CD14-positive monocyte (primary cell): ENCODE data around the gene CENPK. TPM values are rescaled to one million over a fixed set of nuclear protein-coding genes. Genes with fewer than 3 reads are reported as not detected.

ENCODE experiments used
- DNase-seq, 3 donors: peaks; one replicate each; pipeline ENCODE4 v3.0.0-alpha.2; 2011 to 2022
- H2AFZ ChIP-seq: 2 replicates; pipeline ENCODE4 v1.6.0; 2012; ENCODE audit warnings: mild to moderate bottlenecking, low read depth, low read length, inconsistent platforms; ENCODE audit not compliant: insufficient read depth, poor library complexity, severe bottlenecking
- H3K27ac ChIP-seq, 2 donors: 1 replicate in 1 of 2; 2 replicates in 1 of 2; pipeline ENCODE4 v1.5.1; 2012 to 2013; ENCODE audit warnings: low read length in 2 of 2, control low read depth in 1 of 2, inconsistent platforms in 1 of 2, low read depth in 1 of 2, mild to moderate bottlenecking in 1 of 2
- H3K27me3 ChIP-seq, 2 donors: one replicate each; pipeline versions ENCODE4 v1.6.0 to v1.6.1; 2011 to 2013; ENCODE audit warnings: low read length in 2 of 2; ENCODE audit not compliant: control insufficient read depth in 2 of 2, insufficient read depth in 2 of 2
- H3K36me3 ChIP-seq, 2 donors: replicated peaks in 1 of 2; 1 replicate in 1 of 2; 2 replicates in 1 of 2; pipeline versions ENCODE4 v1.5.1 to v1.6.1; 2012 to 2013; ENCODE audit warnings: low read length in 2 of 2, control low read depth in 1 of 2, inconsistent platforms in 1 of 2, mild to moderate bottlenecking in 1 of 2; ENCODE audit not compliant: insufficient read depth in 2 of 2, control insufficient read depth in 1 of 2
- H3K4me1 ChIP-seq, 2 donors: 1 replicate in 1 of 2; 2 replicates in 1 of 2; pipeline versions ENCODE4 v1.5.1 to v1.6.1; 2012 to 2013; ENCODE audit warnings: low read length in 2 of 2, control low read depth in 1 of 2, inconsistent platforms in 1 of 2, mild to moderate bottlenecking in 1 of 2, moderate library complexity in 1 of 2; ENCODE audit not compliant: insufficient read depth in 2 of 2, control insufficient read depth in 1 of 2
- H3K4me2 ChIP-seq: replicated peaks from 2 replicates; pipeline ENCODE3; 2012; ENCODE audit warnings: low read length, moderate library complexity, mild to moderate bottlenecking; ENCODE audit not compliant: poor library complexity, severe bottlenecking; ENCODE audit errors: extremely low read depth
- H3K4me3 ChIP-seq, 3 experiments: fragments of 200-600 bp in 1 of 3; sonication (generic) in 1 of 3; replicated peaks in 1 of 3; 1 replicate in 2 of 3; 2 replicates in 1 of 3; pipeline ENCODE4 v1.5.1; 2011 to 2013; ENCODE audit warnings: low read length in 3 of 3, mild to moderate bottlenecking in 3 of 3, control low read depth in 2 of 3, low read depth in 2 of 3, inconsistent platforms in 1 of 3, moderate library complexity in 1 of 3
- H3K79me2 ChIP-seq: 2 replicates; pipeline ENCODE4 v1.6.0; 2012; ENCODE audit warnings: mild to moderate bottlenecking, control low read depth, inconsistent platforms, low read length, moderate library complexity; ENCODE audit not compliant: insufficient read depth
- H3K9ac ChIP-seq: 2 replicates; pipeline ENCODE4 v1.6.0; 2017; ENCODE audit warnings: low read length, mild to moderate bottlenecking; ENCODE audit not compliant: insufficient read depth, poor library complexity, severe bottlenecking
- H3K9me3 ChIP-seq, 2 donors: replicated peaks in 1 of 2; 1 replicate in 1 of 2; 2 replicates in 1 of 2; pipeline versions ENCODE4 v1.5.1 to v1.6.1; 2012 to 2013; ENCODE audit warnings: low read length in 2 of 2, control low read depth in 1 of 2; ENCODE audit not compliant: control insufficient read depth in 1 of 2, insufficient read depth in 1 of 2
- H4K20me1 ChIP-seq: 2 replicates; pipeline ENCODE4 v1.6.0; 2012; ENCODE audit warnings: mild to moderate bottlenecking, low read length, control low read depth, moderate library complexity; ENCODE audit not compliant: insufficient read depth
- H3K27ac Mint-ChIP-seq, 7 donors: one replicate each; pipeline ENCODE4 v1.8.0; 2020; ENCODE audit warnings: mild to moderate bottlenecking in 7 of 7, mixed read lengths in 7 of 7, moderate library complexity in 6 of 7, inconsistent platforms in 2 of 7
- H3K27me3 Mint-ChIP-seq, 3 donors: one replicate each; pipeline ENCODE4 v1.8.0; 2021 to 2022; ENCODE audit warnings: low read depth in 3 of 3, mild to moderate bottlenecking in 3 of 3, mixed read lengths in 3 of 3, moderate library complexity in 3 of 3, inconsistent platforms in 1 of 3
- H3K36me3 Mint-ChIP-seq, 2 donors: one replicate each; pipeline ENCODE4 v1.8.0; 2020; ENCODE audit warnings: mixed read lengths in 2 of 2, inconsistent platforms in 1 of 2, mild to moderate bottlenecking in 1 of 2
- H3K4me1 Mint-ChIP-seq: one replicate; pipeline ENCODE4 v1.8.0; 2020; ENCODE audit warnings: mild to moderate bottlenecking, mixed read lengths
- H3K4me3 Mint-ChIP-seq, 2 donors: one replicate each; pipeline ENCODE4 v1.8.0; 2020; ENCODE audit warnings: mild to moderate bottlenecking in 2 of 2, mixed read lengths in 2 of 2, moderate library complexity in 1 of 2
- H3K9me3 Mint-ChIP-seq, 7 donors: one replicate each; pipeline ENCODE4 v1.8.0; 2020 to 2022; ENCODE audit warnings: mixed read lengths in 7 of 7, mild to moderate bottlenecking in 6 of 7, moderate library complexity in 6 of 7, inconsistent platforms in 2 of 7
- WGBS: methylation state at CpG from one replicate; pipeline ENCODE4 v1.1.5; 2013; ENCODE audit warnings: missing lambda C conversion rate; ENCODE audit not compliant: insufficient coverage; 5-methylcytosine and 5-hydroxymethylcytosine counted together
- intact Hi-C, 2 donors: fragments of 100-400 bp; cut with micrococcal nuclease; formaldehyde crosslinking; loops; one replicate each; pipeline versions ENCODE4 v1.15.0 to v1.15.1; 2023
- polyA plus RNA-seq, 3 donors: library from polyadenylated mRNA; depleted of rRNA in 1 of 3; unstranded in 2 of 3; stranded (reverse) in 1 of 3; fragments of 300-500 nt in 2 of 3; fragments of >200 nt in 1 of 3; fragmentation: Illumina TruSeq in 2 of 3; gene quantifications; 1 replicate in 2 of 3; 2 replicates in 1 of 3; pipeline ENCODE4 v1.2.3, GENCODE V29; 2012 to 2021
- TF ChIP-seq, protein P1 (sequence below): fragments of 200-600 bp; IDR thresholded peaks from one replicate; pipeline ENCODE4 v1.8.0; 2022; ENCODE audit warnings: antibody characterized with exemption, mild to moderate bottlenecking

The CENPK gene
- polyA plus RNA-seq, 3 donors: 0.27 to 1.8 (median 0.83) TPM

DNA sequence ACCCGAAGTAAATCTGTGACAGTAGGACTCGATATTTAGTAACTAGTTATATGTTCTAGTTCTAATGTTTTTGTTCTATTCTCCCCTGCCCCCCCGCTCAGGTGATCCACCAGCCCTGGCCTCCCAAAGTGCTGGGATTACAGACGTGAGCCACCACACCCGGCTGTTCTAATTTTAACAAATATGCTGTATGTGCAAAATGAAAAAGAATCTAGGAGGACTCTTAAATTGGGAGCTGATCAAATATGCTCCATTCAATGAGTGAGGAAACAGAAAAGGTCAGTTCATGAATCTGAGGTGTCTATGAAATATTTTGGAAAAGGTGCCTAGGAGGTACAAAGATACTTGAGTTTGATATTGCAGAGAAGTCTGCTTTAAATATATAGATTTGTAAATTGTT lies 16.8 kb downstream of the CENPK start:
- H3K79me2 ChIP-seq: no peaks in the 10 kb centered on the region
- H3K27me3 ChIP-seq: no peaks in the 10 kb centered on the region
- H3K9ac ChIP-seq: no peak overlapping the region
- no peaks in the 10 kb centered on the region for H3K4me1 Mint-ChIP-seq
- no peak overlapping the region for H3K27ac ChIP-seq
- H3K9me3 ChIP-seq: no peaks in the 10 kb centered on the region
- intact Hi-C loops: no loop called here
- no peaks in the 10 kb centered on the region for H3K4me1 ChIP-seq
- H4K20me1 ChIP-seq: no peaks in the 10 kb centered on the region
- no peak overlapping the region for H3K4me3 ChIP-seq
- H2AFZ ChIP-seq: no peak overlapping the region
- H3K4me3 Mint-ChIP-seq: no peak overlapping the region
- WGBS: 100% methylated on average over 2 of the region's 5 CpGs
- TF ChIP-seq, protein P1, sequence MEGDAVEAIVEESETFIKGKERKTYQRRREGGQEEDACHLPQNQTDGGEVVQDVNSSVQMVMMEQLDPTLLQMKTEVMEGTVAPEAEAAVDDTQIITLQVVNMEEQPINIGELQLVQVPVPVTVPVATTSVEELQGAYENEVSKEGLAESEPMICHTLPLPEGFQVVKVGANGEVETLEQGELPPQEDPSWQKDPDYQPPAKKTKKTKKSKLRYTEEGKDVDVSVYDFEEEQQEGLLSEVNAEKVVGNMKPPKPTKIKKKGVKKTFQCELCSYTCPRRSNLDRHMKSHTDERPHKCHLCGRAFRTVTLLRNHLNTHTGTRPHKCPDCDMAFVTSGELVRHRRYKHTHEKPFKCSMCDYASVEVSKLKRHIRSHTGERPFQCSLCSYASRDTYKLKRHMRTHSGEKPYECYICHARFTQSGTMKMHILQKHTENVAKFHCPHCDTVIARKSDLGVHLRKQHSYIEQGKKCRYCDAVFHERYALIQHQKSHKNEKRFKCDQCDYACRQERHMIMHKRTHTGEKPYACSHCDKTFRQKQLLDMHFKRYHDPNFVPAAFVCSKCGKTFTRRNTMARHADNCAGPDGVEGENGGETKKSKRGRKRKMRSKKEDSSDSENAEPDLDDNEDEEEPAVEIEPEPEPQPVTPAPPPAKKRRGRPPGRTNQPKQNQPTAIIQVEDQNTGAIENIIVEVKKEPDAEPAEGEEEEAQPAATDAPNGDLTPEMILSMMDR: no peak
- H3K27ac Mint-ChIP-seq: peak overlapping the region in 1 of 7 donors; percentile 58
- peaks cover 0 to 2% (median 0%) of the 10 kb centered on the region in 3 donors for H3K27me3 Mint-ChIP-seq
- no peak overlapping the region for H3K4me2 ChIP-seq
- DNase-seq: no peak
- H3K36me3 Mint-ChIP-seq: peaks cover 54 to 80% of the 10 kb centered on the region in 2 donors
- no peaks in the 10 kb centered on the region for H3K9me3 Mint-ChIP-seq
- peaks cover 14 to 75% of the 10 kb centered on the region in 2 donors for H3K36me3 ChIP-seq

DNA sequence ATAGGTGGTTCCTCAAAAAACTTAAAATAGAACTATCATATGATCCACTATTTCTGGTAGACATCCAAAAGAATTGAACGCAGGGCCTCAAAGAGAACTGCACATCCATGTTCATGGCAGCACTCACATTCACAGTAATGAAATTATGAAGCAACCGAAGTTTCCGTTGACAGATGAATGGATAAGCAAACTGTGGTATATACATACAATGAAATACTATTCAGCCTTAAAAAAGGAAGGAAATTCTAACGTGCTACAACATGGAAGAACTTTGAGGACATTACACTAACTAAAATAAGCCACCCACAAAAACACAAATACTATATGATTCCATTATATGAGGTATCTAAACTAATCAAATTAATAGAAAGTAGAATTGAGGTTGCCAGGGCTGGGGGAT lies 18.5 kb downstream of the CENPK start:
- Histone ChIP-seq H2AFZ (no peak overlapping the region), H3K27ac (no peak overlapping the region), H3K4me3 (no peak overlapping the region), H3K9me3 (no peaks in the 10 kb centered on the region), H3K27me3 (no peaks in the 10 kb centered on the region), H4K20me1 (no peaks in the 10 kb centered on the region), H3K9ac (no peak overlapping the region), H3K4me2 (no peak overlapping the region), H3K36me3 (peaks cover 16 to 76% of the 10 kb centered on the region in 2 donors), H3K79me2 (no peaks in the 10 kb centered on the region), H3K4me1 (no peaks in the 10 kb centered on the region)
- Mint-ChIP-seq H3K36me3 (peaks cover 48 to 73% of the 10 kb centered on the region in 2 donors), H3K9me3 (peaks cover 0 to 2% (median 0%) of the 10 kb centered on the region in 7 donors), H3K27me3 (peaks cover 0 to 2% (median 0%) of the 10 kb centered on the region in 3 donors), H3K4me3 (no peak overlapping the region), H3K27ac (peak overlapping the region in 1 of 7 donors; percentile 30), H3K4me1 (no peaks in the 10 kb centered on the region)
- no CpG with 5 or more reads among the region's 4 CpGs for WGBS
- TF ChIP-seq, protein P1: no peak
- intact Hi-C loops: no loop called here
- no peak for DNase-seq
